Subcutaneous adipose tissue (tissue), 4 donors: ENCODE results near the gene SCAMP1. TPM values are rescaled to one million over a fixed set of nuclear protein-coding genes. Genes with fewer than 3 reads are reported as not detected.

Experiments
- CTCF ChIP-seq: fragments of 450-650 bp; IDR thresholded peaks from one replicate; pipeline ENCODE4 v1.5.1; 2016; ENCODE audit warnings: low read depth, mild to moderate bottlenecking, control low read depth, antibody characterized with exemption, moderate library complexity
- total RNA-seq, 4 donors: library from RNA; depleted of rRNA; stranded (reverse); fragments of >200 nt; gene quantifications; one replicate each; pipeline ENCODE4 v1.1.0, GENCODE V29; 2016

SCAMP1 gene
- 10 to 100 TPM; 27.5 to 41.3 (median 34.0) TPM for total RNA-seq

- no peak for TF ChIP-seq CTCF
Observed at GRCh38 chr5:78359831-78360673, at the start of gene SCAMP1. TSS of gene SCAMP1 (plus strand) at chr5:78360617. CDS start at chr5:78360672, 55 bp downstream.

GRCh38 chr5:78317515-78317914, 42.9 kb upstream of the SCAMP1 start:
- TF ChIP-seq CTCF, result no peak

GRCh38 chr5:78318337-78318736, 42.1 kb upstream of the SCAMP1 start:
- TF ChIP-seq CTCF, result no peak

- TF ChIP-seq CTCF, result no peak
Observed at GRCh38 chr5:78320401-78320800, 40.0 kb upstream of the SCAMP1 start.

- TF ChIP-seq CTCF, result no peak
Observed at GRCh38 chr5:78323241-78323640, 37.2 kb upstream of the SCAMP1 start.

GRCh38 chr5:78326930-78327329, 33.5 kb upstream of the SCAMP1 start:
- no peak for TF ChIP-seq CTCF

GRCh38 chr5:78327761-78328510, 32.5 kb upstream of the SCAMP1 start:
- TF ChIP-seq CTCF, result no peak
